Measurements from ENCODE around the gene PTGDS. TPM values are rescaled to one million over a fixed set of nuclear protein-coding genes. Genes with fewer than 3 reads are reported as not detected.
A peak's percentile ranks its signal among the peaks of the same experiment; 100 is the strongest.

Gene PTGDS
- total RNA-seq, 1 experiment from 2014 or later = not detected

DNA sequence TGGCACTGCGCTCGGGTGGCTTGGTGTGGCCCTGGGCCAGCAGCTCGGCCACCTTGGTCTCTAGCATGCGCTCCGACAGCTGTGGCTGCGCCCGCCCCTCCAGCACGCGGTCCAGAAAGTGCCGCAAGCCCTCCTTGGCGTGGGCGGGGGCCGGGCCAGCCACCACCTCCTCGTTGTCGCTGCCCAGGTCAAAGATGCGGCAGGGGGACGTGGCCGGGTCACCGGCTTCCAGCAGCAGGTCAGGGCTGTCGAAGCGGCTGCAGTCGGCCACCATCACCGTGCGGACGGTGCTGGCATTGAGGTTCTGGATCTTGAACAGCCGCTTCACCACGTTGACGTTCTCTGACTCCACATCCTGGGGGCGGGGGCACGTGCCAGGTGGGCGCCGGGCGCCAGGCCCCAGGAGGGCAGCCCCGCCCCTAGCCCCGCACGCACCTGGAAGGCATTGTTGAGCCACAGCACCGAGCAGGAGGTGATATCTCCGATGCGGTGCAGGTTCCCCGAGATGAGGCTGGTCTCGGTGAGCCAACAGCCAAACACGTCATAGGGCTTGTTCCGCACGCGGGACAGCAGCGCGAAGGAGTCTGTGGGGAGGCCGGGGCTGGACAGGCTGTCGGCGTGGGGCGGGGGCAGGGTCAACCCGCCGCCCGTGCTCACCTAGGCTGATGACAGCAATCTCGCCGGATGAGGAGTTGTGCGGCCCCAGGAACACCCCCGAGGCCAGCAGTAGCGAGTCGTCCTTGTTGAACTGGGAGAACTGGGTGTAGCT lies 35.0 kb upstream of the PTGDS start:
- Mint-ChIP-seq H3K27me3 (ENCODE audit: unreplicated experiment) (no peaks in the 10 kb centered on the region), H3K4me3 (ENCODE audit: low read depth, unreplicated experiment) (peak overlapping the region; percentile 63), H3K36me3 (ENCODE audit: insufficient read depth, unreplicated experiment) (peaks cover 83% of the 10 kb centered on the region), H3K9me3 (ENCODE audit: low read depth, unreplicated experiment) (no peaks in the 10 kb centered on the region), H3K4me1 (ENCODE audit: low read depth, unreplicated experiment) (peaks cover 15% of the 10 kb centered on the region), H3K27ac (ENCODE audit: unreplicated experiment) (no peak overlapping the region)
- no peak for DNase-seq
- TF ChIP-seq, protein P1, sequence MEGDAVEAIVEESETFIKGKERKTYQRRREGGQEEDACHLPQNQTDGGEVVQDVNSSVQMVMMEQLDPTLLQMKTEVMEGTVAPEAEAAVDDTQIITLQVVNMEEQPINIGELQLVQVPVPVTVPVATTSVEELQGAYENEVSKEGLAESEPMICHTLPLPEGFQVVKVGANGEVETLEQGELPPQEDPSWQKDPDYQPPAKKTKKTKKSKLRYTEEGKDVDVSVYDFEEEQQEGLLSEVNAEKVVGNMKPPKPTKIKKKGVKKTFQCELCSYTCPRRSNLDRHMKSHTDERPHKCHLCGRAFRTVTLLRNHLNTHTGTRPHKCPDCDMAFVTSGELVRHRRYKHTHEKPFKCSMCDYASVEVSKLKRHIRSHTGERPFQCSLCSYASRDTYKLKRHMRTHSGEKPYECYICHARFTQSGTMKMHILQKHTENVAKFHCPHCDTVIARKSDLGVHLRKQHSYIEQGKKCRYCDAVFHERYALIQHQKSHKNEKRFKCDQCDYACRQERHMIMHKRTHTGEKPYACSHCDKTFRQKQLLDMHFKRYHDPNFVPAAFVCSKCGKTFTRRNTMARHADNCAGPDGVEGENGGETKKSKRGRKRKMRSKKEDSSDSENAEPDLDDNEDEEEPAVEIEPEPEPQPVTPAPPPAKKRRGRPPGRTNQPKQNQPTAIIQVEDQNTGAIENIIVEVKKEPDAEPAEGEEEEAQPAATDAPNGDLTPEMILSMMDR (IDR thresholded peaks at IDR 0.05; ENCODE audit: unreplicated experiment) = no peak
- CTCF ChIA-PET = no interaction called here
- TSS peak; percentile 30 for BruUV-seq (replicated peaks)
- intact Hi-C loops (cut with micrococcal nuclease; ENCODE audit: unreplicated experiment) = no loop called here

DNA sequence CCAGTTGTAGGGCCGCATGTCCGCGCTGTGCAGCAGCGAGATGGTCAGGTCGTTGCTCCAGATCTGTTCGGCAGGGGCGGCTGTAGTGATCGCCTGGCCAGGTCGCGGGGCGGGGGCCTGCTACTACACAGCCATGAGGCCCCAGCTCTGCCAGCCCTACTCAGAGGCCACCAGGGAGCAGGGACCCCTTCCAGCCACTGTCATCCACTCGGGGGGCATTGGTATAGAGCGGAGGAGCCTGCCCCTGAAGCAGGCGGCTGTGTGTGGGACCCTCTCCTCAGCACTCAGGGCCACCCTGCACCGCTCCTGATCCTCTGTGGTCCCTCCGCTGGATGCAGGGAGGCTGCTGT lies 34.4 kb upstream of the PTGDS start:
- CTCF ChIA-PET = no interaction called here
- Mint-ChIP-seq H3K27me3 (ENCODE audit: unreplicated experiment) (no peaks in the 10 kb centered on the region), H3K4me3 (ENCODE audit: low read depth, unreplicated experiment) (peak overlapping the region; percentile 63), H3K9me3 (ENCODE audit: low read depth, unreplicated experiment) (no peaks in the 10 kb centered on the region), H3K36me3 (ENCODE audit: insufficient read depth, unreplicated experiment) (peaks cover 78% of the 10 kb centered on the region), H3K27ac (ENCODE audit: unreplicated experiment) (no peak overlapping the region), H3K4me1 (ENCODE audit: low read depth, unreplicated experiment) (peaks cover 15% of the 10 kb centered on the region)
- no TSS peak for BruUV-seq (replicated peaks)
- DNase-seq = no peak
- TF ChIP-seq, protein P1 (IDR thresholded peaks at IDR 0.05; ENCODE audit: unreplicated experiment) = no peak
- intact Hi-C loops (cut with micrococcal nuclease; ENCODE audit: unreplicated experiment) = no loop called here

DNA sequence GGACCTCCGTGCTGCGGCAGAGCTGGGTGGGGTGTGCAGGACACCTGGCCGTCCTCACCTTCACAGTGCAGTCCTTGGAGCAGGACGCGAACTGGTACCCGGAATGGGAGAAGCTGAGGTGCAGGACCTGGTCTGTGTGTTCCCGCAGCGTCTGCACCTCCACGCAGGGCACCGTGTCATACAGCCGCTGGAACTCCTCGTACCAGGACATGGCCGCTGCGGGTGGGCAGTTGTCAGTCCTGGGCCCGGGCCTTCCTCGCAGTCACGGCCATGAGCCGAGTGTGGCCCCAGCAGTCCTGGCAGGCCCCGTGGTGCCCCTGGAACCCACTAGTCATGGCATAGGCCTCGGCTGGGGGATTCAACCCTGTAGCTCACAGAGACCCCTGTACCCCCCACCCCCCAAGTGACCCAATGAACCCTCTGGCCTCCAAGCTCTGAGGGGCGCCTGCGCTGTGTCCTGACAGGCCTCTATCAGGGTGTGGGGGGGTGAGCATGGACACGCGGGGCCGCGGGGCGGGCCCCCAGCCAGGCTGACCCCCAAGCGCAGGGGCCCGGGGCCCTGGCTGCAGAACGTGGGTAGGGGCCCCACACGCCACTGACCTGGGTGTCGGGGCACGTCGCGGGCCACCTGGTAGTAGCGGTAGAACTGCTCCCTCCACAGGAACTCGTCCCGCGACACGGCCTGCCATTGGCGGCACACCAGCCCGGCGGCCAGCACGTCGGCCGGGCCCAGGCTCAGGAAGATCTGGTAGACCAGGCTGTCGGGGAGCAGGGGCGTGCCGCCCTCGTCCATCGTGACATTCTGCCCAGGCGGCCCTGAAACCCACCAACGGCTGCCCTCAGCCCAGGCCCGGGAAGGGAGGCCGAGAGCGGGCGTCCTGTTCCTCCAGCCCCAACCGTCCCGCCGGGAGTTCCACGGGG lies 33.8 kb upstream of the PTGDS start:
- H3K36me3 Mint-ChIP-seq (ENCODE audit: insufficient read depth, unreplicated experiment) = peaks cover 75% of the 10 kb centered on the region
- peaks cover 15% of the 10 kb centered on the region for H3K4me1 Mint-ChIP-seq (ENCODE audit: low read depth, unreplicated experiment)
- intact Hi-C loops (cut with micrococcal nuclease; ENCODE audit: unreplicated experiment) = no loop called here
- H3K4me3 Mint-ChIP-seq (ENCODE audit: low read depth, unreplicated experiment) = peak overlapping the region; percentile 63
- peak; percentile 46 for DNase-seq
- peak overlapping the region; percentile 30 for H3K27ac Mint-ChIP-seq (ENCODE audit: unreplicated experiment)
- no TSS peak for BruUV-seq (replicated peaks)
- H3K9me3 Mint-ChIP-seq (ENCODE audit: low read depth, unreplicated experiment) = no peaks in the 10 kb centered on the region
- no peaks in the 10 kb centered on the region for H3K27me3 Mint-ChIP-seq (ENCODE audit: unreplicated experiment)
- TF ChIP-seq, protein P1 (IDR thresholded peaks at IDR 0.05; ENCODE audit: unreplicated experiment) = no peak
- CTCF ChIA-PET = interaction anchor here (1.0 kb wide), 1 partner anchor 86 kb away, joined by 4 read pairs; no protein-coding TSS in a partner anchor

DNA sequence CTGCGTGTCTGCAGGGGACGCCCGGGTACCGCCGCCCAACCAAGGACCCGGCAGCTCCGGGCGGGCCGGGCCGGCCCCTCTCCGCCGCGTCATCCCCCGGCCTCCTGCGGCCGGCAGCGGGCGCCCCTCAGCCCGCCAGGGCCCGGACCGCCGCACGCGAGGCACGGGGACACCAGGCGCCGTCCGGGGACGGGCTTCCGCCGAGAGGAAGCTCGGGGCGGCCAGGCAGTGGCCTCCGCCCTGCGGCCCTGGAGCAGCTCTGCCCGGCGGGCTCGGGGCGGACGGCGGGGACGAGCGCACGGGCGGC lies 33.1 kb upstream of the PTGDS start:
- intact Hi-C loops (cut with micrococcal nuclease; ENCODE audit: unreplicated experiment) = no loop called here
- Mint-ChIP-seq H3K4me1 (ENCODE audit: low read depth, unreplicated experiment) (peaks cover 13% of the 10 kb centered on the region), H3K4me3 (ENCODE audit: low read depth, unreplicated experiment) (peak overlapping the region; percentile 63), H3K27ac (ENCODE audit: unreplicated experiment) (peak overlapping the region; percentile 30), H3K36me3 (ENCODE audit: insufficient read depth, unreplicated experiment) (peaks cover 69% of the 10 kb centered on the region), H3K9me3 (ENCODE audit: low read depth, unreplicated experiment) (no peaks in the 10 kb centered on the region), H3K27me3 (ENCODE audit: unreplicated experiment) (no peaks in the 10 kb centered on the region)
- no TSS peak for BruUV-seq (replicated peaks)
- DNase-seq = peak; percentile 55
- TF ChIP-seq, protein P1 (IDR thresholded peaks at IDR 0.05; ENCODE audit: unreplicated experiment) = no peak
- CTCF ChIA-PET = interaction anchor here (0.6 to 1.0 kb wide), 2 partner anchors 85 to 151 kb away, joined by 3 to 4 read pairs; no protein-coding TSS in a partner anchor
